Epidermal melanocyte (primary cell): Measurements from ENCODE around the gene ROBO3.

Experiments
- DNase-seq: peaks from one replicate; pipeline ENCODE4 v3.0.0; 2011; ENCODE audit warnings: low spot score; ENCODE audit not compliant: insufficient read length

The ROBO3 gene

GRCh38 chr11:124920356-124920755 lies 55.1 kb downstream of the ROBO3 start:
- DNase-seq = no peak

GRCh38 chr11:124920870-124921609 lies 55.8 kb downstream of the ROBO3 start:
- peak; percentile 43 for DNase-seq

DNA sequence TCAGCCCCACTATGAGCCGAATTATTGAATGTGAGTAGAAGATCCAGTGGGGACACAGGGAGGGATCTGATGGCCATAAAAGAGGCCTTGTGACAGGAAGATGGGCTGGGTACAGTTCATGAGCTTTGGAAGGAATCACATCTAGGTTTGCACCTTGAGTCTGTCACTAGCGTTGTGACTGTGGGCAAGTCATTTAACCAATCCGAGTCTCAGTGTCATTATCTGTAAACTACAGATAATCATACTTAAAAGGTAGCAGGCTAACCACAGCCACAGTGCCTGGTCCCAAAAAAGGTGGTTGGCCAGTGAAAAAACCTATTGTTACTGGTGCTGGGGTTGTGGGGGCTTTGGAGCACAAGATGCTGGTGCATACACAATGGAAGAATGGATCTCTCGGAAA lies 57.6 kb downstream of the ROBO3 start:
- no peak for DNase-seq

DNA sequence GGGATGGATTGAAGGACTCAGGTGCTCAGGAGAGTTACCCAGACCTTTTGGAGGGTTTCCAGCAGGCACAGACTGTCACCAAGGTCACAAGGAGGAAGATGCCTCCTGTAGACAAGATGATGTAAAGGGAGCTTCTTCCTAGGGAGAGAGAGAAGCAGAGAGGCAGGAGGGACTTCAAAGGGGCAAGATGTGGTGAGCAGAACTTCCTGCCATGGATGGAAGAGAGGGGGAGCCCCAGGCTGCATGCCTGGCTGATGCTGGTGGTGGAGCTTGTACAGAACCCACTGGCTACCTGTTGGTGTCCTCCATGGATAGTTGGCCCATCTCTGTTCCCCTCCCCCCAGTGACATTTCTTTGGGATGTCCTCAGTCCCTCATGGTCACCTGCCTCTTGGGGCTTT lies 58.1 kb downstream of the ROBO3 start:
- DNase-seq = no peak

GRCh38 chr11:124928942-124929665 lies 63.9 kb downstream of the ROBO3 start:
- DNase-seq = no peak

- no peak for DNase-seq
These were observed 65.6 kb downstream of the ROBO3 start for GRCh38 chr11:124930799-124931198.
